T47D (cell line): ENCODE results near the gene CALM1.

Experiments
- DNase-seq, 2 experiments: peaks; one replicate each; pipeline versions ENCODE4 v3.0.0 to v3.0.0-alpha.2; 2011 to 2012; ENCODE audit warnings: low read depth in 1 of 2, low spot score in 1 of 2
- JUND ChIP-seq: IDR thresholded peaks from 2 replicates; pipeline ENCODE4 v1.6.1; 2012; ENCODE audit warnings: low read depth
- in situ Hi-C: cut with HindIII; loops from 2 replicates; pipeline ENCODE4 v1.10.0; 2016; ENCODE audit warnings: low sequenced_read_pairs, low pct_unique_long_range_greater_than_20kb

Gene CALM1

DNA sequence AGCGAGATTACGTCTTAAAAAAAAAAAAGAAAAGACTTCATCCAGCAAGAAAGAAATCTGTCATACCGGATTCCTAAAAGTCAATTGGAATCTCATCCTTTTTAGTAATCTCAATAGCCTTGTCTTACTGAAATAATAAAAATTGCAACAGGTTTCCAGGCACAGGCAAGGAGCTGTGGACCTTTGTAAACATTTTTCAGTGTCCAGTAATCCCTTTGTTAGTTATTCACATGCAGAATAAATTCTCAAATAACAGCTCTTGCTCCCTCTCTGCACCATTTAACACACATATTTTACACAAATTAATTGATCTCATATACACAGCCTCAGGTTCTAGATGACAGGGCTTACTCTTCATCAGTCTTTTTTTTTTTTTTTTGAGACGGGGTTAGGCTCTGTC is 22.0 kb upstream of the CALM1 start:
- no peak for DNase-seq
- no peak for TF ChIP-seq JUND
- in situ Hi-C loops = no loop called here

DNA sequence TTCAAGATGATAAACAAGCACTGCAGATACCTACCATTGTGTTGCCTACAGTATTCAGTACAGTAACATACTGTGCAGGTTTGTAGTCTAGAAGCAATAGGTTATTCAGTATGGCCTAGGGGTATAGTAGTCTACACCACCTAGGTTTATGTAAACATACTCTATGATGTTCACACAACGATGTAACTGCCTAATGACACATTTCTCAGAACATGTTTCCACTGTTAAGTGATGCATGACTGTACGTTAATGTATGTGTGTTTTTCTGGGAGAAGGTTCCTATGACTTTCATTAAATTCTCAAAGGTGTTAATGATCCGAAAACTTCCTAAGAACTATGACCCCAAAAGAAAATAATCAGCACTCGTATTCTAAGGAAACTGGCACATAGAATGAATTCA is 20.9 kb upstream of the CALM1 start:
- TF ChIP-seq JUND = no peak
- in situ Hi-C loops = no loop called here
- DNase-seq = no peak

- in situ Hi-C loops = no loop called here
Measured at GRCh38 chr14:90378249-90378648, 18.6 kb upstream of the CALM1 start.

DNA sequence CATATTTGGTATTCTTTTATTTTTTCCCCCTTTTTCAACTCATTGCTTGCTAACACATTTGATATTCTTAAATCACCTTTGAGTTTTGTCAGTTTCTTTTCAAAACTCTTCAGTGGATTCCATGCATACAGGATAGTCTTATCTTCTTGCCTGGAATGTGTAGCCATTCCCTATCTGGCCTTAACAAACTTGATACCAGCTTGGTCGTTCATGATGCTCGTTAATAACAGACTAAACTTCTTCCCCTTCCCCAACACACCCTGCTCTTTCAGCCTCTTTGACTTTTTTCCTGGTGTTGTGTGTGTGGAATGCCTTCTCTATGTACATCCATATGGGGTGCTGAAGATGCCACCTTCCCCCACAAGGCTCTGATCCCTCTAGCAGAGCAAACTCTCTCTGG is 17.7 kb upstream of the CALM1 start:
- no peak for DNase-seq
- in situ Hi-C loops = no loop called here
- TF ChIP-seq JUND = no peak

More at GRCh38 chr14:90378249-90378648, 18.6 kb upstream of the CALM1 start:
- TF ChIP-seq JUND = no peak
- no peak for DNase-seq

DNA sequence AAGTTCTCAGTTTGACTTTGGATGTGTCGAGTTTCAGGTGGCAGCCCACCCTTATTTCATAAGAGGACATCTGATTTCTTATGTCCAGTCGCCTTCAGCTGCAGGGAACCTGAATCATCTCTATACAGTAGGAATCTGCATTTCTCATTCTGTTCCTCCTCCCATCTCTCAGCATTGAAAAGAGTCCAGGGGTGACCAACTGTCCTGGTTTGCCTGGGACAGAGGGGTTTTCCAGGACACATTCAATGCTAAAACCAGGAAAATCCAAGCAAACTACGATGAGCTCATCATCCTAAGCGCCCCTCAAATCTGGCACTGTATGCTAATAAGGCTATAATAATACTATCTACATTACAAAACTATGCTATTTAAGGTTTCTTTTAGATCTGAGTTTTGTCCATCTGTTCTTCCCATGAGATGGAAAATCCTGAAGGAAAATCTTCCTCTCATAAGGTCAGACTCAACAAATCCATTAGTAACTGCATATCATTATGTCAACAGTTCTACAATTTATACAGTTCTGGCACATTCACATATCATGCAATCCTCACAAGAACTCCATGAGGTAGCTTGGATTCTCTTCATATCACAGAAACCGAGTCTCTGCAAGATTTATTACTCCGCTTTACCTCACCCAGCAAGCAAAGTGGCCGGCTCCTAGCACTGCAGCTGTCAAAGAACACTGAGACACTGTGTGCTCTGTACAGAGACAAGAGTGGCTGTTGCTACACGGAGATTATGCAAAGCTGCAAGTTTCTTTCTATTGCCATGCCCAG is 15.6 kb upstream of the CALM1 start:
- no peak for DNase-seq
- in situ Hi-C loops = no loop called here

DNA sequence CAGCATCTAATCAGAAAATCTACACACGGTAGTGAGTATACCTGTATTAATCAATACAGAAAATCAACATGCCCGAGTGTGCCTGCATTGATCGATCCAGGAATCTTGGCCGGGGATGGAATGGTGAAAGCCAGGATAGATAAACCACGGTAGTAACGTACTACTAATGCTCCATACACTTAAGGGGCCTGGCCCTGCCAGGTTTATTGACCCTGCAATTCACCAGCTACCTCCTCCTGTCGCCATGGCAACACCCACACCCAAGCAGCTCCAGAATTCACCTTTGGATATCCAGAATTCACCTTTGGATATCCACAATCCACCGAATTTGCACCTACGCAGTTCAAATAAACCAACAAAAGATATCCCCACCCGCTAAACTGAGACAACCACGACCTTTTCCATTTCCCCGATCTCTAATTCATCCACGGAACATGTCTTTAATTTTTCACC is 14.8 kb upstream of the CALM1 start:
- TF ChIP-seq JUND = no peak
- peak; percentile 23 to 42 for DNase-seq
- in situ Hi-C loops = no loop called here

More for the DNA sequence above, 15.6 kb upstream of the CALM1 start:
- TF ChIP-seq JUND = no peak

DNA sequence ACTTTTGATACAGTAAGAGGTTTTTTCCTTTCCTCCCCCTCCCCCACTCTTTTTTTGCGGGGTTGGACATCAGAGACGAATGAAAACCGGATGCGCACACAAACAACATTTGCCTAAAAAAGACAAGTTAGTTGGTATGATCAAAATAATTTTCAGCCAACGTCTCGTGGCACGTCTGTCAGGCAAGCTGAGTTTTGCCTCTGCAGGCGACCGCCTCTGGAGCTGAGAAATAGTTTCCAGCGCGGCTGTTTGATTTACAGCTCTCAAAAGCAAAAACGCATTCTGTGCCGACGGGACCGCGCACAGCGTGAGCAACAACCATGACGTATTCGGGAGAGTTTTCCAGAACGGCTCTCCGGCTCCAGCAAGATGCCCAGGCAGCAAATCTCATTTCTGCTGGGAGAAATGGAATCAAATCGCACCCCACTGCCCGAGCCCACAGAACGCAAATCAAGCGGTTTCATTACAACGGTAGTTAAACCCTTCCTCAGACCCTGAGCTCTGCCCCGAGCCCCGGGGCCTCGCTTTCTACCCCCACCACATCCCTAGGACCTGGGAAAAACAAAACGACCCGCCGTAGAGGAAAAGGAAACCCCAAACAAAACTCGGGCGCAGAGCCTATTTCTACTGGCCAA is 14.2 kb upstream of the CALM1 start:
- DNase-seq = peak; percentile 29 to 81
- no peak for TF ChIP-seq JUND
- in situ Hi-C loops = no loop called here

DNA sequence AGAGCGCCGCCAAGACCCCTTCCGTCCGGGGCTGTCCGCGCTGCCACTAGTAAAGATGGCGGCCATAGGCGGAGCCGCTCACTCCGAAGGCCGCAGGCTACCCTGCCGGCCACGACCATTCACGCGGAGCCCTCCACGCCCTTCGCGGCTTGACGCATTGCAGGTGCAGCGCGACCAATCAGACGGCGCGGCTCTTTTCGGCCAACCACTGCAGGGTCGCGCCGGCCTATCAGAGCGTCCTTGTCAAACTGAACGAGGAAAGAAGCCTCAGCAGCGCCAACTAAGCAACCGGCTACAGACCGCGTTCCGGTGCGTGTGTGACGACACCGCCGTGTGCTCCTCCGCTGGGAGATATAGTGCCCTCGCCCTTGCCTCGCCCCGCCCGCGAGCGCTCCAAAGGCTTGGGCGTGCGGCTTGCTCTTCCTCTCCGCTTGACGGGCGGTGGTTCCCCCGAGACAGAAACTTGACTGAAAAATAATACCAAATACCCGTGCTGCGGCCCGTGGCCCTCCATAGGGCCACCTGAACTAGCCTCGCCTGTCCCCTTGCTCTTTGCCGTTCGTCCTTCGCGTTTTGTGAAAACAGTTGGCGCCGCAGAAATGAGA is 13.6 kb upstream of the CALM1 start:
- TF ChIP-seq JUND = no peak
- in situ Hi-C loops = no loop called here
- peak; percentile 95 to 100 for DNase-seq

DNA sequence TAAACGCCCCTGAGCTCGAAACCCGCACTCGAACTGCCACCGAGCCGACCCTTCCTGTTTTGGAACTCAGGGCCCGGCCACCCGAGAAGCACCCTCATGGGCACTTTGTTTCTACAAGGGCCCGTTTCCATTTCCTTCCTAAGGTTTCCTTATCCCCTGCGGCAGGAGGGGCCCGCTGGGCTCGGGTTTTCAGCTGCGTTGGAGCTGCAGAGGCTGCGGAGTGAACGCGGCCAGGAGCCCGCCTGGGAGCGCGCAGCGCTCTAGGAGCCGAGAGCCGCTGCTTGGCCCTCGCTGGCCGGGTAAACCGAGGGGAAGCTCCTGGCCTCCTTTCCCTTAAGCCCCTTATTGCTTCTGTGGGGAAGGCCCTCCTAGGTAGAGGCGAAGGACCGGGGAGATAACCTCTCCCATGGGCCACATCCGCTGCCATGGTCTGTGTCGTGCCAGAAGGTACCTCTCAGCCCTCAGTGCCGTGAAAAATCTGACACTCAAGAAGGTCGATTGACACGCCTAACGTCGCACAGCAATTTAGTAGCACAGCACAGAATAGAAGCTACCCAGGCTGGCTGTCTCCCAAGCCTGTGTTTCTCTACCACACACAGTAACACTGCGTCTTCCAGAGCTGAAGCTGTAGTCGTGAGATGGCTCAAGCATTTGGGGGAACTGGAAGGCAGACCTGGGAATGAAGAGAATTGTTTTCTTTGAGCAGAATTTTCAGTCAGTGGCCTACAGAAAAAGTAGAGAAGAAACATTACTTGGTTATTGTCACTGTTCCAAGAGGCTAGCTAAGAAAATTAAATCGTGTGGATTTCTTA is 12.9 kb upstream of the CALM1 start:
- no peak for TF ChIP-seq JUND
- in situ Hi-C loops = no loop called here
- DNase-seq = no peak

DNA sequence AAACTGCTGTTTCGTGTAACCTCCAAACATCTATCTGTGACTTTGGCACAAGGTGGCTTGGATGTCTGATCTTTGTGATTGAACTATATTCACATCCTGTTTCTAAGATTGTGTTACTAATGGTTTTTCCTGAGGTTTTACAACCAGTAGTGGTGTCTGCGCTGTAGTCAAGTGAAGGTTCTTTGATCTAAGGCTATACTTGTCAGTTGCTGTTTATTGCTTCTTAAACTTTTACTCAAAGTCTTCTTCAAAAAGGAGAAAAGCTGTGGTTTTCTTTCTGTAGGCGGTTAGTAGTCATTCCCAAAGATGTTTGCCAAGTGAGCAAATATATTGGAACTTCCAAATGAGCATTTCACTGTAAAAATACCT is 12.3 kb upstream of the CALM1 start:
- TF ChIP-seq JUND = no peak
- in situ Hi-C loops = no loop called here
- no peak for DNase-seq

DNA sequence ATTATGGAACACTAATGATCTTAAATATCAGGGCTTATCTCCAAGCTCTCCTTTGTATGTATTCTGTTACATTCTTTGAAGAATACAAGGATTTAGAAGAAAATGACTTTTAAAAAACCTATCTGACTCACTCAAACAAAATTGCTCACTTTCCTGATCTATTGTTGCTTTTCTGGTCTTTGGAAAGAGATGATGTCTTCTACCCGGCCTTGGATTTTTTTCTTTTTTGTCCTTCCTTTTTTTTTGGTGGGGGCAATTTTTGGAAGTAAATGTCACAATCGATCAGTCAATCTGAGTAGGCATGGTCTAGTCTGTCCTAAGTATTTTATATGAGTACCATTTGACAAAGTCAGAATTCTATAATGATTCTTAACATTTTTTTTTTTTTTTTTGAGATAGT is 10.5 kb upstream of the CALM1 start:
- no peak for TF ChIP-seq JUND
- no peak for DNase-seq
- in situ Hi-C loops = no loop called here

- DNase-seq = no peak
- no peak for TF ChIP-seq JUND
- in situ Hi-C loops = no loop called here
Measured at GRCh38 chr14:90387206-90387760, 9.5 kb upstream of the CALM1 start.
